H9 (cell line): ENCODE data around the gene SERPINE2. TPM values are rescaled to one million over a fixed set of nuclear protein-coding genes. Genes with fewer than 3 reads are reported as not detected.
A peak's percentile ranks its signal among the peaks of the same experiment; 100 is the strongest.

Experiments used
- DNase-seq: peaks from one replicate; pipeline ENCODE4 v3.0.0-alpha.2; 2017
- H2AFZ ChIP-seq: one replicate; pipeline ENCODE4 v1.6.1; 2013; ENCODE audit warnings: mild to moderate bottlenecking, low read length, control low read depth, moderate library complexity
- H2AK5ac ChIP-seq: 2 replicates; pipeline ENCODE4 v1.6.1; 2013; ENCODE audit warnings: low read length, control low read depth, mixed read lengths; ENCODE audit not compliant: insufficient read length
- H2BK120ac ChIP-seq: one replicate; pipeline ENCODE4 v1.6.1; 2013; ENCODE audit warnings: low read depth, mild to moderate bottlenecking, low read length, control low read depth, inconsistent platforms; ENCODE audit not compliant: poor library complexity, severe bottlenecking
- H2BK12ac ChIP-seq: 2 replicates; pipeline ENCODE4 v1.6.1; 2013; ENCODE audit warnings: low read length, control low read depth, mixed read lengths, low read depth; ENCODE audit not compliant: insufficient read length
- H2BK15ac ChIP-seq: 2 replicates; pipeline ENCODE4 v1.6.1; 2013; ENCODE audit warnings: low read depth, low read length, control low read depth
- H2BK20ac ChIP-seq: one replicate; pipeline ENCODE4 v1.6.1; 2013; ENCODE audit warnings: low read depth, mild to moderate bottlenecking, low read length, control low read depth, inconsistent platforms; ENCODE audit not compliant: poor library complexity, severe bottlenecking
- H2BK5ac ChIP-seq: 2 replicates; pipeline ENCODE4 v1.6.1; 2013; ENCODE audit warnings: low read length, control low read depth, mixed read lengths; ENCODE audit not compliant: insufficient read length
- H3K14ac ChIP-seq: 2 replicates; pipeline ENCODE4 v1.6.1; 2013; ENCODE audit warnings: low read length, control low read depth; ENCODE audit not compliant: insufficient read depth
- H3K18ac ChIP-seq: 2 replicates; pipeline ENCODE4 v1.6.1; 2013; ENCODE audit warnings: low read depth, mild to moderate bottlenecking, mixed read lengths, low read length, control low read depth; ENCODE audit not compliant: insufficient read length
- H3K23ac ChIP-seq: 2 replicates; pipeline ENCODE4 v1.6.1; 2013; ENCODE audit warnings: low read length, control low read depth, mixed read lengths, low read depth; ENCODE audit not compliant: insufficient read length
- H3K23me2 ChIP-seq: 2 replicates; pipeline ENCODE4 v1.6.1; 2013; ENCODE audit warnings: low read depth, mild to moderate bottlenecking, mixed read lengths, low read length, control low read depth; ENCODE audit not compliant: insufficient read length, poor library complexity, severe bottlenecking
- H3K27ac ChIP-seq: 2 replicates; pipeline ENCODE4 v1.5.1; 2013; ENCODE audit warnings: low read length, control low read depth, mixed read lengths, low read depth; ENCODE audit not compliant: insufficient read length
- H3K27me3 ChIP-seq: 2 replicates; pipeline ENCODE4 v1.6.1; 2013; ENCODE audit warnings: low read length, control low read depth, inconsistent platforms; ENCODE audit not compliant: insufficient read depth
- H3K4ac ChIP-seq: 2 replicates; pipeline ENCODE4 v1.6.1; 2013; ENCODE audit warnings: low read depth, mild to moderate bottlenecking, control low read depth, inconsistent platforms, low read length, moderate library complexity
- H3K4me1 ChIP-seq: 2 replicates; pipeline ENCODE4 v1.6.1; 2013; ENCODE audit warnings: low read length, control low read depth, inconsistent platforms; ENCODE audit not compliant: insufficient read depth
- H3K4me2 ChIP-seq: 2 replicates; pipeline ENCODE4 v1.6.1; 2013; ENCODE audit warnings: low read length, control low read depth, mixed read lengths; ENCODE audit not compliant: insufficient read length, insufficient read depth
- H3K56ac ChIP-seq: 2 replicates; pipeline ENCODE4 v1.6.1; 2013; ENCODE audit warnings: low read depth, mild to moderate bottlenecking, mixed read lengths, low read length, control low read depth; ENCODE audit not compliant: insufficient read length
- H3K79me1 ChIP-seq: 2 replicates; pipeline ENCODE4 v1.6.1; 2013; ENCODE audit warnings: low read depth, mild to moderate bottlenecking, moderate library complexity, low read length, control low read depth, inconsistent platforms; ENCODE audit not compliant: insufficient read depth, poor library complexity, severe bottlenecking
- H3K79me2 ChIP-seq: 2 replicates; pipeline ENCODE4 v1.6.1; 2013; ENCODE audit warnings: low read length, control low read depth, inconsistent platforms; ENCODE audit not compliant: insufficient read depth
- H3K9ac ChIP-seq: 2 replicates; pipeline ENCODE4 v1.6.1; 2013; ENCODE audit warnings: low read length, control low read depth, mixed read lengths; ENCODE audit not compliant: insufficient read length; ENCODE audit errors: extremely low read depth
- H3K9me3 ChIP-seq: one replicate; pipeline ENCODE4 v1.6.1; 2013; ENCODE audit warnings: low read depth, low read length, inconsistent platforms; ENCODE audit not compliant: control insufficient read depth
- H3T11ph ChIP-seq: one replicate; pipeline ENCODE4 v1.6.1; 2013; ENCODE audit warnings: mild to moderate bottlenecking, low read length, control low read depth, inconsistent platforms
- H4K20me1 ChIP-seq: one replicate; pipeline ENCODE4 v1.6.1; 2013; ENCODE audit not compliant: control insufficient read depth, insufficient read length, insufficient read depth
- H4K5ac ChIP-seq: 2 replicates; pipeline ENCODE4 v1.6.1; 2013; ENCODE audit warnings: low read depth, mild to moderate bottlenecking, mixed read lengths, low read length, control low read depth; ENCODE audit not compliant: insufficient read length
- H4K8ac ChIP-seq: replicated peaks from 2 replicates; pipeline ENCODE4 v1.6.1; 2013; ENCODE audit warnings: low read length, control low read depth, mixed read lengths, low read depth; ENCODE audit not compliant: insufficient read length
- H4K91ac ChIP-seq: 2 replicates; pipeline ENCODE4 v1.6.1; 2013; ENCODE audit warnings: low read depth, mild to moderate bottlenecking, moderate library complexity, mixed read lengths, low read length, control low read depth; ENCODE audit not compliant: insufficient read length
- H3K27ac Mint-ChIP-seq, 3 experiments: 2 replicates in 2 of 3; 3 replicates in 1 of 3; pipeline ENCODE4 v1.8.0; 2020 to 2021; ENCODE audit warnings: mixed read lengths in 3 of 3, mild to moderate bottlenecking in 1 of 3, moderate library complexity in 1 of 3
- H3K27me3 Mint-ChIP-seq: 2 replicates; pipeline ENCODE4 v1.8.0; 2021; ENCODE audit warnings: low read depth, mild to moderate bottlenecking, moderate library complexity, mixed read lengths
- H3K36me3 Mint-ChIP-seq, 3 experiments: 2 replicates in 2 of 3; 3 replicates in 1 of 3; pipeline ENCODE4 v1.8.0; 2020 to 2021; ENCODE audit warnings: low read depth in 3 of 3, mixed read lengths in 3 of 3; ENCODE audit not compliant: insufficient read depth in 1 of 3
- H3K4me1 Mint-ChIP-seq, 2 experiments: 2 replicates each; pipeline ENCODE4 v1.8.0; 2020; ENCODE audit warnings: mixed read lengths in 2 of 2
- H3K4me3 Mint-ChIP-seq, 2 experiments: 2 replicates in 1 of 2; 3 replicates in 1 of 2; pipeline ENCODE4 v1.8.0; 2020 to 2021; ENCODE audit warnings: mild to moderate bottlenecking in 2 of 2, mixed read lengths in 2 of 2, moderate library complexity in 1 of 2
- H3K9me3 Mint-ChIP-seq, 2 experiments: 2 replicates in 1 of 2; 3 replicates in 1 of 2; pipeline ENCODE4 v1.8.0; 2020; ENCODE audit warnings: mild to moderate bottlenecking in 2 of 2, mixed read lengths in 2 of 2, moderate library complexity in 1 of 2
- WGBS: extraction: QIAGEN DNeasy Blood & Tissue Kit; methylation state at CpG from one replicate; pipeline ENCODE4 v1.1.7; 2013; ENCODE audit warnings: missing lambda C conversion rate, low lambda C conversion rate, mixed read lengths; ENCODE audit not compliant: insufficient read length; ENCODE audit errors: extremely low coverage; 5-methylcytosine and 5-hydroxymethylcytosine counted together
- total RNA-seq: library from RNA; stranded (reverse); gene quantifications from 2 replicates; pipeline ENCODE4 v1.2.1, GENCODE V29; 2021
- TF ChIP-seq, protein P1 (sequence below): fragments of 200-600 bp; sonication (generic); conservative IDR thresholded peaks from 3 replicates; pipeline ENCODE4 v1.8.0; 2021; ENCODE audit warnings: antibody characterized with exemption, mild to moderate bottlenecking

SERPINE2 gene
- total RNA-seq, 1 experiment from 2014 or later: 40.0 TPM

DNA sequence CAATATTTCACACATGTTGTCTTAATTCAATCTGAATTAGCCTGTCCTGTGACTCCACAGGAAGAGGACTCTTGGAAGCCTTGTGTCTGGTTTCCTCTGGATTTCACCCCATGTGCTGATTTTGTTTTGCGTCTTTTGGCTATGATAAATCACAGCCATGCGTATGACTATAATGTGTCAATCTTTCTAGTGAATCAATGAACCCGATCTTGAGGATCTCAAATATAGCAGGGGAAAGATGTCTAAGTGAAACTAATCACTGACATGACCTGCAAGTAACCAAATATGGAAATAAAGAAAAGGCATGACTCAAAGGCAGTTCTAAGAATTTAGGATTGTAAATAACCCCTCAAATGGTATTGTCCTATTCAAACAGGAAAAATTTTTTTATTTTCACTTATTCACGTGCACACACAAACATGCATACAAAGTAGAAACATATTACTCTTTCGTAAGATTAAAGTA is 102.2 kb downstream of the SERPINE2 start:
- Histone ChIP-seq H2BK20ac (peak overlapping the region; percentile 26), H3K79me2 (peaks cover 45% of the 10 kb centered on the region; the same call in 1 of the 2 replicates), H3K9me3 (no peaks in the 10 kb centered on the region), H2BK5ac (no peak overlapping the region), H4K5ac (no peak overlapping the region), H3K4me2 (peak overlapping the region; percentile 35), H3K4ac (no peak overlapping the region), H3K18ac (no peak overlapping the region), H4K8ac (no peak overlapping the region), H3K23ac (no peak overlapping the region), H3K27me3 (no peaks in the 10 kb centered on the region), H2AK5ac (no peak overlapping the region), H3K56ac (no peak overlapping the region), H3K79me1 (peaks cover 9% of the 10 kb centered on the region), H3K27ac (no peak overlapping the region), H2AFZ (no peak overlapping the region), H2BK120ac (no peak overlapping the region), H3K14ac (no peak overlapping the region; the same call in 1 of the 2 replicates), H4K91ac (no peak overlapping the region), H3K23me2 (no peaks in the 10 kb centered on the region), H3K9ac (no peak overlapping the region), H2BK12ac (peak overlapping the region; percentile 8), H3K4me1 (peaks cover 29% of the 10 kb centered on the region), H4K20me1 (no peaks in the 10 kb centered on the region), H2BK15ac (no peak overlapping the region), H3T11ph (no peak overlapping the region)
- no CpG with 5 or more reads among the region's 5 CpGs for WGBS
- no peaks in the 10 kb centered on the region for H3K9me3 Mint-ChIP-seq
- TF ChIP-seq, protein P1, sequence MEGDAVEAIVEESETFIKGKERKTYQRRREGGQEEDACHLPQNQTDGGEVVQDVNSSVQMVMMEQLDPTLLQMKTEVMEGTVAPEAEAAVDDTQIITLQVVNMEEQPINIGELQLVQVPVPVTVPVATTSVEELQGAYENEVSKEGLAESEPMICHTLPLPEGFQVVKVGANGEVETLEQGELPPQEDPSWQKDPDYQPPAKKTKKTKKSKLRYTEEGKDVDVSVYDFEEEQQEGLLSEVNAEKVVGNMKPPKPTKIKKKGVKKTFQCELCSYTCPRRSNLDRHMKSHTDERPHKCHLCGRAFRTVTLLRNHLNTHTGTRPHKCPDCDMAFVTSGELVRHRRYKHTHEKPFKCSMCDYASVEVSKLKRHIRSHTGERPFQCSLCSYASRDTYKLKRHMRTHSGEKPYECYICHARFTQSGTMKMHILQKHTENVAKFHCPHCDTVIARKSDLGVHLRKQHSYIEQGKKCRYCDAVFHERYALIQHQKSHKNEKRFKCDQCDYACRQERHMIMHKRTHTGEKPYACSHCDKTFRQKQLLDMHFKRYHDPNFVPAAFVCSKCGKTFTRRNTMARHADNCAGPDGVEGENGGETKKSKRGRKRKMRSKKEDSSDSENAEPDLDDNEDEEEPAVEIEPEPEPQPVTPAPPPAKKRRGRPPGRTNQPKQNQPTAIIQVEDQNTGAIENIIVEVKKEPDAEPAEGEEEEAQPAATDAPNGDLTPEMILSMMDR: no peak
- no peaks in the 10 kb centered on the region for H3K27me3 Mint-ChIP-seq
- peak overlapping the region in 1 of 2 experiments; percentile 53; a peak in 2 of 5 replicates for H3K4me3 Mint-ChIP-seq
- H3K27ac Mint-ChIP-seq: peak overlapping the region in 2 of 3 experiments; percentile 8 to 42; a peak in 4 of 7 replicates
- no peak for DNase-seq
- peaks cover 7 to 14% (median 8%) of the 10 kb centered on the region in 3 experiments; a peak in 6 of 7 replicates for H3K36me3 Mint-ChIP-seq
- peaks cover 55 to 62% of the 10 kb centered on the region in 2 experiments for H3K4me1 Mint-ChIP-seq
